ENCODE measurements around the gene PARG. TPM values are rescaled to one million over a fixed set of nuclear protein-coding genes. Genes with fewer than 3 reads are reported as not detected.
"Not testable (repeated sequence)": the region's sequence is repeated elsewhere in the genome, so short reads cannot be mapped to it uniquely, and the experiment has no call there.

The PARG gene
- total RNA-seq, 1 donor = 31.7 TPM

DNA sequence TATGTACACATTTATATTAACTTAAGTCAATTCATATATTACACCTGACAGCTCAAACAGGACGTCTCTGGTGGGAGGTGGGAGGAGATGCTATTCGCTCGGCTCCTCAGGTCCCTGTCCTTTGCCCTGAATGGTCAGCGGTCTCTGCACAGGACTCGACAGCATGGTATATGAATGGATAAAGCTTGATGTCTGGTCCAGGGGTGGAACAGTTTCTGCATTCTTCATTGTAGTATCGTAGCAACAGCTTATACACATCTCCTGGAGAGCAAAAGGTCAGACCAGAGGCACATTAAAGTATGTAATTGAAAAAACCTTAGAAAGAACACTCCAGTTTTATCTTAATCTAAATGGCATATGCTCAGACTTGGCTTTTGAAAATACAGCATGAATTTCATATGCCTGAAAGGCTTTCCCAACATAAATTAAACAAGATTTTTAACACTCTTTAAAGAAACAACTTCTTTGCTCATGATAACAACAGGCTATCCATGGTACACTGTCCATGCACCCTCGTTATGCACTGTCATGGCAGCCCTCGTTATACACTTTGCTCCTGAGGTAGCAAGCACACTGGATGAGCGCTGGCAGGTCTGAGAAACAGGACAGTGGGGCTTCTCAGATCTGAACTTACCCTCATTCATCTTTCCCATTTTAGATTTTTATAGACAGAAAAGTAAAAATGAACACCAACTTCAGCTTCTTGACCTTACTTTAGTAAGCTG lies 122.4 kb downstream of the PARG start:
- no peaks in the 10 kb centered on the region for H3K9me3 ChIP-seq (ENCODE audit: low read depth, low read length)
- H3K4me3 ChIP-seq (ENCODE audit: low read length) = no peak overlapping the region
- H3K27me3 ChIP-seq (ENCODE audit: insufficient read depth, low read length) = no peaks in the 10 kb centered on the region
- no peaks in the 10 kb centered on the region for H3K4me1 ChIP-seq (ENCODE audit: insufficient read depth, low read length)

DNA sequence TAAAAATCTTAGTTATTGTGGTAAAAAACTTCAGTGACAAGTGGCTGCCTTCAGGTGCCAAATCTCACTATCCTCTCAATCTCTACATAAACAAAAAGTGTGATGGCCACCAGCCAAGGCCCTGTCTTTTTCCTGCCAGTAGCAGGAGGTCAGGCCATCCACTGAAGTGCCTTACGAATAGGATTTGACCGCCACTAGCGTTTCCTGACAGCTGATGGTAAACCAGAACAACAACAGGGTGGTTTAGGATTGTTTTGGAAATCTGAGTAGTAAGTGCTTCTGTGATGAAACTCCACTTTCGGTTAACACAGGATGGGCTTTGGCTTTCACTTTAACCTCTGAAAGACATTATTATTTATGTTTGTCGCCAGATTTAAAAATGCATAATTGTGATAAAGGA lies 124.0 kb downstream of the PARG start:
- no peaks in the 10 kb centered on the region for H3K4me1 ChIP-seq (ENCODE audit: insufficient read depth, low read length)
- no peaks in the 10 kb centered on the region for H3K9me3 ChIP-seq (ENCODE audit: low read depth, low read length)
- no peaks in the 10 kb centered on the region for H3K27me3 ChIP-seq (ENCODE audit: insufficient read depth, low read length)
- no peak overlapping the region for H3K4me3 ChIP-seq (ENCODE audit: low read length)

DNA sequence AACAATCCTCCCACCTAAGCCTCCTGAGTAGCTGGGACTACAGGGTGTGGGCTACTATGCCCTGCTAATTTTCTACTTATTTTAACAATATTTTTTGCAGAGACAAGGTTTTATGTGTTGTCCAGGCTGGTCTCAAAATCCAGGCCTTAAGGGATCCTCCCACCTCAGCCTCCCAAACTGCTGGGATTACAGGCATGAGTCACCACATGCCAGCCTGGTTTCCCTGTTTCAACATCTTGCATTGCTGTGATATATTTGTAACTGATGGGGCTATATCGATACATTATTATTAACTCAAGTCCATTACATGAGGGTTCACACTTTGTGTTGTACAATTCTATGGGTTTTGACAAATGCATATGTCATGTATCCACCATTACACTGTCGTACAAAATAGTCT lies 137.8 kb downstream of the PARG start:
- Histone ChIP-seq H3K27me3 (ENCODE audit: insufficient read depth, low read length) (no peaks in the 10 kb centered on the region), H3K4me3 (ENCODE audit: low read length) (no peak overlapping the region), H3K4me1 (ENCODE audit: insufficient read depth, low read length) (no peaks in the 10 kb centered on the region), H3K9me3 (ENCODE audit: low read depth, low read length) (peaks cover 4% of the 10 kb centered on the region)

DNA sequence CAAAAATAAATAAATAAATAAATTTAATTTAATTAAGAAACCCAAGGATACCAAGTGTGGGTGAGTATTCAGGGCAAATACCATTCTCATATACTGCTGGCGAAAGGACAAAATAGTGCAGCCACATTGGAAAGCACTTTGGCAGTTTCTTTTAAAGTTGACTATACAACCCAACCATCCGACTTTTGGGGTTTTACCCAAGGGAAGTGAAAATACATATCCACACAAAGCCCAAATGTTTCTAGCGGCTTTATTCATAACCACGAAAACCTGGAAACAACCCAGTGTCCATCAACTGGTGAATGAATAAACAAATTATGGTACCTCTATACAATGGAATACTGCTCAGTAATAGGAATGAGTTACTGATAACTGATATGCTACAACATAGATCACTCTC lies 143.6 kb downstream of the PARG start:
- Histone ChIP-seq H3K4me3 (ENCODE audit: low read length) (no peak overlapping the region), H3K27me3 (ENCODE audit: insufficient read depth, low read length) (no peaks in the 10 kb centered on the region), H3K4me1 (ENCODE audit: insufficient read depth, low read length) (no peaks in the 10 kb centered on the region), H3K9me3 (ENCODE audit: low read depth, low read length) (no peaks in the 10 kb centered on the region)

DNA sequence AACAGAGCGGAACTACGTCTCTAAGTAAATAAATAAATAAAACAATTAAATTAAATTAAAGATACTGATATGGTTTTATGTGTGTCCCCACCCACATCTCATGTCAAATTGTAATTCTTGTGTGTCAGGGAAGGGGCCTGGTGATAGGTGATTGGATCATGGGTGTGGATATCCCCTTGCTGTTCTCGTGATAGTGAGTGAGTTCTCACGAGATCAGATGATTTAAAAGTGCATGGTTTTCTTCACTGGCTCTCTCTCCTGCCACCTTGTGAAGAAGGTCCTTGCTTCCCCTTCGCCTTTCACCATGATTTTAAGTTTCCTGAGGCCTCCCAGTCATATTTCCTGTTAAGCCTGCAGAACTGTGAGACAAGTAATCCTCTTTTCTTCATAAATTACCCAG lies 150.7 kb downstream of the PARG start:
- Histone ChIP-seq H3K27me3 (ENCODE audit: insufficient read depth, low read length) (no peaks in the 10 kb centered on the region), H3K4me3 (ENCODE audit: low read length) (no peak overlapping the region), H3K4me1 (ENCODE audit: insufficient read depth, low read length) (no peaks in the 10 kb centered on the region), H3K9me3 (ENCODE audit: low read depth, low read length) (no peaks in the 10 kb centered on the region)

DNA sequence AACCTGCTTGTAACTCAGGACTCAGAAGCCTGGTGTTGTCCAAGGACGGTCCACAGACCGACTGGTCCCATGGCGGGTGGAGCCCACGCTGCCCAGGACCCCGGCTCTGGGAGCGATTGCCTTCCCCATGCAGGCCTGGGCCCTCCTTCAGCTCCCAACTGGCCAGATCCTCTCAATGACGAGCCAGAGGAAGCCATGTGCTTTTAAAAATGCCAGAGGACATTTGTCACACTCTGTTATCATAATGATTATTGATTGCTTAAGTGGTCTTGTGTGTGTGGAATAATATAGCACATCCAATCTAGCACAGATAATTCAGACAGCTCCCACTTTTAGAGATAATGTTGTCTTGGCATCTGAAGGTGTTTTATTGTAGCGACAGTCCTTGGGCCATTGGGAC lies 157.1 kb downstream of the PARG start:
- Histone ChIP-seq H3K9me3 (ENCODE audit: low read depth, low read length) (no peaks in the 10 kb centered on the region), H3K27me3 (ENCODE audit: insufficient read depth, low read length) (no peaks in the 10 kb centered on the region), H3K4me1 (ENCODE audit: insufficient read depth, low read length) (no peaks in the 10 kb centered on the region), H3K4me3 (ENCODE audit: low read length) (no peak overlapping the region)

DNA sequence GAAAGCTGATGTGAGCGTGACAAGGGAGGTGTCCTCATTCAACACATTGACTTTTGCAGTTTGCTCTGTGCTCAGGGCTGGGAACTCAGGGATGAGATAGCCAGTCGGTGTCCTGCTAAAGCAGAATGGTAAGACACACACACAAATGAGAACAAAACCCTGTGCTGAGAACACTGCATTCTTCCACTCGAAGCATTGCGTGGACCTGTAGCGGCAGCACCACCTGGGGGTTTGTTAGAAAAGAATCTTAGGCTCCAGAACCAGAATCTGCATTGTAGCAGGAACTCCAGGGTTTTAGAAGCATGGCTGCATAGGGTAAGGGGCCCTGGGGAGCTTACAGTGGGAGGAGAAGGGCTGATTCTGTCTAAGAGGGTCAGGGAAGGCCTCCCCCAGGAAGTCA lies 158.2 kb downstream of the PARG start:
- Histone ChIP-seq H3K9me3 (ENCODE audit: low read depth, low read length) (no peaks in the 10 kb centered on the region), H3K27me3 (ENCODE audit: insufficient read depth, low read length) (no peaks in the 10 kb centered on the region), H3K4me1 (ENCODE audit: insufficient read depth, low read length) (no peaks in the 10 kb centered on the region), H3K4me3 (ENCODE audit: low read length) (no peak overlapping the region)

DNA sequence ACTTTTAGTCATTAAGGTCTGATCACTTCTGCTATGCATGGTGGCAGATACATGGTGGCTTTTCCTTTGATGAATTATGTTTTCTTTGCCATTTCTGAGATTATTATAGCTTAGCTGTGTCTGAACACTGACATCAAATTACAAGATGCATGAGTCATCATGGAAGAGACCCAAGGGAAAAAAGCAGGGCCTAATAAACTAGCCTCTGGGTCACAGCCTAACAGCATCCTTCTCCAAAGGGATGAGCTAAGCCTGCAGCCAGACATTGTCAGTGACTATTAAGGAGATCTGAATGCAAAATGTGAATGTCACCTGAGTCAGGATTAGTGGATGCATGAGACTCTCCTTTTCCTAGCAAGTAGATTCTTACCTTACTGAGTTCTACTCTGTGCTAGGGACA lies 160.6 kb downstream of the PARG start:
- Histone ChIP-seq H3K4me1 (ENCODE audit: insufficient read depth, low read length) (no peaks in the 10 kb centered on the region), H3K27me3 (ENCODE audit: insufficient read depth, low read length) (peaks cover 2% of the 10 kb centered on the region), H3K4me3 (ENCODE audit: low read length) (no peak overlapping the region), H3K9me3 (ENCODE audit: low read depth, low read length) (no peaks in the 10 kb centered on the region)

DNA sequence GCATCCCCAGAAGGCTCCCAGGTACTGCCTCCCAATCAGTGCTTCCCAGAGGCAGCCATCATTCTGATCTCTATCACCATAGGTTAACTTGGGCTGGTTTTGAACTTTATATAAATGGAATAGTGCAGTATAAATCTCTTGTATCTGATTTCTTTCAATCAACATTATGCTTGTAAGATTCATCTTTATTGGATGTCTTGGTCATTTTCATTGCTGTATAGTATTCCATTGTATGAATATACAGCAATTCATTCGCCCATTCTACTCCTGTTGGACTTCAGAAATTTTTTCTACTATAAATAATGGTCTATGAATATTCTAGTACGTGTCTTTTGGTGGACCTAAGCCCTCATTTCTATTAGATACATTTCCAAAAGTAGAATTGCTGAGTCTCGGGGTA lies 163.6 kb downstream of the PARG start:
- H3K4me3 ChIP-seq (ENCODE audit: low read length) = no peak overlapping the region
- no peaks in the 10 kb centered on the region for H3K4me1 ChIP-seq (ENCODE audit: insufficient read depth, low read length)
- H3K27me3 ChIP-seq (ENCODE audit: insufficient read depth, low read length) = peaks cover 10% of the 10 kb centered on the region
- H3K9me3 ChIP-seq (ENCODE audit: low read depth, low read length) = no peaks in the 10 kb centered on the region

DNA sequence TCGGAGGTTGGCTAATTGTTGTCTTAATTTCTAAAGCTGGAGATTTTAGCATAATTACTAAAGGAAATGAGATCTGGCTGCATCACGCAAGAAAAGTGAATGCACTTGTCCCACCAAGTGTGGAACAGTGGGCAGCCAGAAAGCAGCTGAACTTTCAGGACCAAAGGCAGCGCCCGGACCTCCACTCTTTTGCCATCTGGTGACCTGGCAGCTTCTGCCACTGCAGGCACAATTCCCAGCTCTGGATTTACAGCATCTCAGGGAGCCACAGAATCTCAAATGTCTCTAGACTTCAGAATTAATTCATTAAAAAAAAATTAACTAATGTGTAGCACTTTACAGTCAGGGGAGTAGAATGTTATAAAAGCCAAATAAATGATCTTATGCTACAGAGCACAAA lies 165.0 kb downstream of the PARG start:
- no peaks in the 10 kb centered on the region for H3K4me1 ChIP-seq (ENCODE audit: insufficient read depth, low read length)
- H3K9me3 ChIP-seq (ENCODE audit: low read depth, low read length) = no peaks in the 10 kb centered on the region
- peaks cover 12% of the 10 kb centered on the region for H3K27me3 ChIP-seq (ENCODE audit: insufficient read depth, low read length)
- no peak overlapping the region for H3K4me3 ChIP-seq (ENCODE audit: low read length)

DNA sequence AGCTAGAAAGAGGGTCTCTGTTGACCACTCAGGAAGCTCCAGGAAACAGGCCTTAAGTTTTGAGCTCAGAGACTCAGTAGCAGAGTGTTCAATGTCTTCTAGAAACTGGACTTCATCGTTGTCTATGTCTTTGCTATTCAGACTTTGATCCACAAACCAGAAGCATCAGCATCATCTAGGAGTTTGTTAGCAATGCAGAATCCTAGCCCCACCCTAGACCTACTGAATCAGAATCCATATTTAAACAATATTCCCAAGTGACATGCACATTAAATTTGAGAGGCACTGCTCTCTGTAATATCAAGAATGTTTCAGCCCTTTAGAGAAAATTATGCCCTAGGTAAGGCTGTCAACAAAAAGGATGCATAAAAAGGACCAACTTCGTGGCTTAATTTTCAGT lies 166.8 kb downstream of the PARG start:
- Histone ChIP-seq H3K4me1 (ENCODE audit: insufficient read depth, low read length) (no peaks in the 10 kb centered on the region), H3K4me3 (ENCODE audit: low read length) (no peak overlapping the region), H3K27me3 (ENCODE audit: insufficient read depth, low read length) (peaks cover 17% of the 10 kb centered on the region), H3K9me3 (ENCODE audit: low read depth, low read length) (no peaks in the 10 kb centered on the region)

DNA sequence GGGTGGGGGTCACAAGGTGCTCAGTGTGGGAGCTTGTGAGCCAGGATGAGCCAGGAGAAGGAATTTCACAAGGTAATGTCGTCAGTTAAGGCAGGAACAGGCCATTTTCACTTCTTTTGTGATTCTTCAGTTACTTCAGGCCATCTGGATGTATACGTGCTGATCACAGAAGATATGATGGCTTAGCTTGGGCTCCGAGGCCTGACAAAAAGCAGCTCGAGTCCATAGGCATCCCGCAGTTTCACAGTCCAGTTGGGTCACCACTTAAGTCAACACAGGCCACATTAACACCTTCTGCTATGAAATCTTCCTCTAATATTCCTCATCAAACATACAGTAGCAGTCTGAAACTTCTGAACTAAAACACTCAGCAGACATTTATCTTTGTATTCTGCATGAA lies 168.9 kb downstream of the PARG start:
- H3K9me3 ChIP-seq (ENCODE audit: low read depth, low read length); H3K4me1 ChIP-seq (ENCODE audit: insufficient read depth, low read length); H3K4me3 ChIP-seq (ENCODE audit: low read length): not testable (repeated sequence)
- H3K27me3 ChIP-seq (ENCODE audit: insufficient read depth, low read length) = peaks cover 30% of the 10 kb centered on the region

DNA sequence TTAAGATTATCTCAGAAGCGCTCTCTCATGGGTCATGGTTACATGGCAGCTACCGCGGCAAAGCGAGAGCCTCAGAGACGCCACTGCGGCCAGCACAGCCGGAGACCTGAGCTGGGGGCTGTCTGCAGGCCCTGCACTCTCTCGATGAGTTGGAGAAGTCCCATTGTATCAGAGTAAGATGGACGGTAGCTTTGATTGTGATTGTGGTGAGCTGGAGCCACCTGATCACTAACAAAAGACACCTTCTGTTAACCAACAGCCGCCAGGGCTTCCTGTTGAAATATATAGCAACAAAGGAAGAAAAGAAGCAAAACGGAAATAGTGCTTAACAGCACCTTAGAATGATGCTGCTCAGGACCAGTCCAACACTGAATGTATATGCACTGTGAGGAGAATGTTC lies 170.8 kb downstream of the PARG start:
- H3K4me3 ChIP-seq (ENCODE audit: low read length); H3K4me1 ChIP-seq (ENCODE audit: insufficient read depth, low read length): not testable (repeated sequence)
- peaks cover 45% of the 10 kb centered on the region for H3K27me3 ChIP-seq (ENCODE audit: insufficient read depth, low read length)

DNA sequence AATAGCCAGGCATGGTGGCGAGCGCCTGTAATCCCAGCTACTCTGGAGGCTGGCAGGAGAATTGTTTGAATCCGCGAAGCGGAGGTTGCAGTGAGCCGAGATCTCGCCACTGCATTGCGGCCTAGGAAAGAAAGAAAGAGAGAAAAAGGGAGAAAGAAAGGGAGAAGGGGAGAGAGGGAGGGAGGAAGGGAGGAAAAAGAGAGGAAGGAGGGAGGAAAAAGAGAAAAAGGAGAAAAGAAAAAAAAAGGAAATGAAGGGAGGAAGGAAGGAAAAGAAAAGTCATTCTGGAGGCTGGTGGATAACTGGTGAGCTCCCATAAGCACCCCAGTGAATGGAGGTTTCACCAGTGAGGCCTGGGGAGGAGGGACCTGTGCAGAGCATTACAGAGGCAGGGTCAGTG lies 172.1 kb downstream of the PARG start:
- Histone ChIP-seq H3K9me3 (ENCODE audit: low read depth, low read length) (no peaks in the 10 kb centered on the region), H3K4me3 (ENCODE audit: low read length) (no peak overlapping the region)

More for the DNA sequence above, 170.8 kb downstream of the PARG start:
- not testable (repeated sequence) for H3K9me3 ChIP-seq (ENCODE audit: low read depth, low read length)

DNA sequence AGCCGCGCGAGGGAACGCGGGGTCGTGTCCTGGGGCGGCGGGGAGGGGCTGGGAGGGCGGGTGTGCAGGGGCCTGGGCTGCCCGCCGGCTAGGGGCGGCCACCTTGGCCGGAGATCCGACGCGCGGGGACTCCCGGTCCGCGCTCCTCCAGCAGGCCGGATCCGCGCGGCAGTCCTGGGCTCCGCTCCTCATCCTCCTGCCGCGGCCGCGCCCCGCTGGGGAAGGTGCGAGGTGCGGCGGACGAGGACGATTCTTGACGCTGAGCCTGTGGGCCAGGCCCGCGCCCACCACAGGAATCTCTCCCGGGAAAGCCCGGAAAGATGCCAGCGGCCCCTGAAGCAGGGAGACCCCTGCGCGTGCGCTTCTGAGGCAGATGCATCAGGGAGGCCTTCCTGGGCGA lies 173.1 kb downstream of the PARG start:
- no peaks in the 10 kb centered on the region for H3K4me1 ChIP-seq (ENCODE audit: insufficient read depth, low read length)
- no peaks in the 10 kb centered on the region for H3K9me3 ChIP-seq (ENCODE audit: low read depth, low read length)
- peaks cover 39% of the 10 kb centered on the region for H3K27me3 ChIP-seq (ENCODE audit: insufficient read depth, low read length)
- H3K4me3 ChIP-seq (ENCODE audit: low read length) = no peak overlapping the region

More for the DNA sequence above, 172.1 kb downstream of the PARG start:
- Histone ChIP-seq H3K4me1 (ENCODE audit: insufficient read depth, low read length) (no peaks in the 10 kb centered on the region), H3K27me3 (ENCODE audit: insufficient read depth, low read length) (peaks cover 40% of the 10 kb centered on the region)

DNA sequence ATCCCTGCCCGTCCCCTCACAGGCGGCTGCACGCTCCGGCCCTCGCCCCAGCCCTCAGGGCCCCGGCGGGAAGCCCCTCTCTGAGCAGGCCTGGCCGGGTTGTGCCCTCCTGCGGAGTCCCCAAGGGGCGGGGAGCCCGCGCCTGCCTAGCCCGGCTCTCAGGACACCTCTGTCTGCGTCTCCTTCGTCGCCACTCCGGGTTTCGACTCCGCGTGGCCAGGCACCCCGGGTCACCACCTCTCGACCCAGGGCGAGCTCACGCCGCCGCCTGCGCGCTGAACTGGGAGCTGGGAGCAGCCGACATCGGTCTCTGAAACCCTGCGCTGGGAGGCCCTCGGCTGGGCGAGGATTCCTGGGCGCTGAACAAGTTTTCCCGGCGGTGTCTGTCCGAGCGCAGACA lies 173.5 kb downstream of the PARG start:
- H3K9me3 ChIP-seq (ENCODE audit: low read depth, low read length) = no peaks in the 10 kb centered on the region
- no peaks in the 10 kb centered on the region for H3K4me1 ChIP-seq (ENCODE audit: insufficient read depth, low read length)
- no peak overlapping the region for H3K4me3 ChIP-seq (ENCODE audit: low read length)
- peaks cover 42% of the 10 kb centered on the region for H3K27me3 ChIP-seq (ENCODE audit: insufficient read depth, low read length)
